SK-N-MC (cell line): Measurements from ENCODE around the gene RHEB.

Experiments used
- EZH2 ChIP-seq: fragments of 200-600 bp; sonication (generic); IDR thresholded peaks from one replicate; pipeline ENCODE4 v1.6.1; 2017; ENCODE audit warnings: antibody characterized with exemption
- POLR2AphosphoS5 ChIP-seq: IDR thresholded peaks from 2 replicates; pipeline ENCODE4 v1.6.1; 2012; ENCODE audit warnings: mild to moderate bottlenecking, low read depth, low read length, borderline replicate concordance

DNA sequence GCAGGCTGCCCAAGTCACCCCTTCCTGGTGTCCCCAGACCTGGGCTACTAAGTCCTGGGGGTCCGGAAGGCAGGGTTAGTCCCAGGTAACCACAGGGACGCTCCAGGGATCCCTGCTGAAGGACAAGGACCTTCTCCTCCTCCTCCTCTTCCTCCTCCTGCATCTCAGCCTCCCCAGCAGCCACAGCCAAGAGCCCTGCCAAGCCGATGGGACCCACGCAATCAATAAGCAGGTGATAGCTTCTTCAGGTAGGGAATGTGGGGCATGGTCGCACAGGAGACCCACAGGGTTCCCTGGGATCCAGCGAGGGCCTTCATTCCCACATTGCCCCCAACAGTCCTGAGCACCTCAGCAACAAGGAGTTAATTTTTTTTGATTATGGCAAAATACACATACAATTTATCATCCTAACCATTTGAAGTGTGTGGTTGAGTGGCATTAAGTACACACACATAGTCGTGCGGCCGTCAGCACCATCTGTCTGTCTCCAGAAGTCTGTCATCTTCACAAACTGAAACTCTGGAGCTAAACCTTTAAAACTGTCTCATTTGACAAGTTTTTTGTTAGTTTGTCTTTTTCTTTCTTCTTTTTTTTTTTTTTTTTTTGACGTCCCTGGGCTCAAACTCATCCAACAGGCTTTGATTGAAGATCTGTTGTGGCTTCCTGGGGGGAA is 91.9 kb downstream of the RHEB start:
- TF ChIP-seq EZH2 (no peak), POLR2AphosphoS5 (no peak)
